Spleen (tissue), 11 donors: Measurements from ENCODE around the gene PCDHB1. TPM values are rescaled to one million over a fixed set of nuclear protein-coding genes. Genes with fewer than 3 reads are reported as not detected.
"Not testable (repeated sequence)": the region's sequence is repeated elsewhere in the genome, so short reads cannot be mapped to it uniquely, and the experiment has no call there.

ENCODE experiments used
- DNase-seq: peaks from one replicate; pipeline ENCODE4 v3.0.0-alpha.2; 2020
- H3K27ac ChIP-seq, 8 donors: fragments of 200-600 bp; sonication (generic) in 7 of 8; 1 replicate in 4 of 8; 2 replicates in 4 of 8; pipeline versions ENCODE4 v1.5.0 to v1.8.0; 2016 to 2021; ENCODE audit warnings: inconsistent platforms in 4 of 8, mild to moderate bottlenecking in 4 of 8, moderate library complexity in 1 of 8
- H3K27me3 ChIP-seq, 7 donors: fragments of 200-600 bp; sonication (generic) in 6 of 7; replicated peaks in 1 of 7; 1 replicate in 4 of 7; 2 replicates in 3 of 7; pipeline versions ENCODE4 v1.5.0 to v1.8.0; 2016 to 2021; ENCODE audit warnings: inconsistent platforms in 3 of 7, mild to moderate bottlenecking in 1 of 7
- H3K36me3 ChIP-seq, 6 donors: fragments of 200-600 bp; sonication (generic) in 5 of 6; 1 replicate in 4 of 6; 2 replicates in 2 of 6; pipeline versions ENCODE4 v1.5.0 to v1.8.0; 2016 to 2021; ENCODE audit warnings: inconsistent platforms in 2 of 6
- H3K4me1 ChIP-seq, 6 donors: fragments of 200-600 bp; sonication (generic) in 5 of 6; 1 replicate in 3 of 6; 2 replicates in 3 of 6; pipeline versions ENCODE4 v1.5.0 to v1.8.0; 2016 to 2021; ENCODE audit warnings: inconsistent platforms in 3 of 6
- H3K4me3 ChIP-seq, 8 donors: fragments of 200-600 bp; sonication (generic) in 7 of 8; 1 replicate in 4 of 8; 2 replicates in 4 of 8; pipeline versions ENCODE4 v1.5.0 to v1.8.0; 2016 to 2021; ENCODE audit warnings: inconsistent platforms in 4 of 8, mild to moderate bottlenecking in 4 of 8, moderate library complexity in 2 of 8
- H3K9me3 ChIP-seq, 8 donors: fragments of 200-600 bp; sonication (generic) in 7 of 8; 1 replicate in 4 of 8; 2 replicates in 4 of 8; pipeline versions ENCODE4 v1.5.0 to v1.8.0; 2016 to 2021; ENCODE audit warnings: inconsistent platforms in 4 of 8
- POLR2A ChIP-seq, 3 donors: fragments of 450-650 bp; IDR thresholded peaks; one replicate each; pipeline ENCODE4 v1.5.1; 2017; ENCODE audit warnings: antibody characterized with exemption in 3 of 3, mild to moderate bottlenecking in 1 of 3
- POLR2AphosphoS5 ChIP-seq, 3 donors: sonication (generic); formaldehyde crosslinking; IDR thresholded peaks; one replicate each; pipeline ENCODE4 v1.5.1; 2017; ENCODE audit warnings: antibody characterized with exemption in 3 of 3
- WGBS, 5 donors: extraction: QIAGEN DNeasy Blood & Tissue Kit in 3 of 5; methylation state at CpG; one replicate each; pipeline versions ENCODE4 v1.1.5 to v1.1.7; 2013 to 2018; 5-methylcytosine and 5-hydroxymethylcytosine counted together
- intact Hi-C: fragments of 100-400 bp; cut with DNase I; formaldehyde crosslinking; loops from one replicate; pipeline ENCODE4 v1.15.0; 2023; ENCODE audit warnings: low total_unique reads
- polyA plus RNA-seq, 3 donors: library from polyadenylated mRNA; stranded (reverse); fragments of 200-250 nt; gene quantifications; one replicate each; pipeline ENCODE4 v1.2.1, GENCODE V29; 2013
- total RNA-seq, 7 donors: library from RNA; depleted of rRNA in 3 of 7; stranded (reverse); fragments of >200 nt in 3 of 7; fragmentation: NEBNext Ultra II Directional in 4 of 7; extraction: Animal tissue kit (Norgen Biotek cat#: 25700) in 4 of 7; gene quantifications; one replicate each; pipeline versions ENCODE4 v1.1.0 to v1.2.1, GENCODE V29; 2016 to 2021
- TF ChIP-seq, protein P1 (sequence below), 11 experiments: fragments of 200-600 bp in 7 of 11; fragments of 450-650 bp in 4 of 11; sonication (generic) in 4 of 11; IDR thresholded peaks in 8 of 11; conservative IDR thresholded peaks in 3 of 11; 1 replicate in 7 of 11; 2 replicates in 4 of 11; pipeline versions ENCODE4 v1.4.0 to v1.8.0; 2016 to 2021; ENCODE audit warnings: antibody characterized with exemption in 11 of 11, inconsistent platforms in 4 of 11, mild to moderate bottlenecking in 1 of 11
- donor health status: healthy with polysubstance abuse.
- donor health status: DM: no; HTN: no; CAD: no; lungs with moderate emphysema.
- donor health status: DM: no; HTN: no; CAD: no.
- donor health status: Bipolar disorder and iron deficiency.
- donor health status: healthy.
- donor health status: DM: no; HTN: no; CAD: no.
- donor health status: DM: yes; HTN: yes; CAD: no.

Gene PCDHB1
- total and polyA plus RNA-seq, 10 donors, result not detected

- Histone ChIP-seq H3K27me3 (peaks cover 0 to 65% (median 0%) of the 10 kb centered on the region in 7 donors), H3K4me1 (no peaks in the 10 kb centered on the region), H3K27ac (no peak overlapping the region), H3K9me3 (peaks cover 0 to 38% (median 15%) of the 10 kb centered on the region in 8 donors), H3K36me3 (no peaks in the 10 kb centered on the region), H3K4me3 (no peak overlapping the region)
- DNase-seq, result no peak
- intact Hi-C loops, result no loop called here
- TF ChIP-seq, protein P1, sequence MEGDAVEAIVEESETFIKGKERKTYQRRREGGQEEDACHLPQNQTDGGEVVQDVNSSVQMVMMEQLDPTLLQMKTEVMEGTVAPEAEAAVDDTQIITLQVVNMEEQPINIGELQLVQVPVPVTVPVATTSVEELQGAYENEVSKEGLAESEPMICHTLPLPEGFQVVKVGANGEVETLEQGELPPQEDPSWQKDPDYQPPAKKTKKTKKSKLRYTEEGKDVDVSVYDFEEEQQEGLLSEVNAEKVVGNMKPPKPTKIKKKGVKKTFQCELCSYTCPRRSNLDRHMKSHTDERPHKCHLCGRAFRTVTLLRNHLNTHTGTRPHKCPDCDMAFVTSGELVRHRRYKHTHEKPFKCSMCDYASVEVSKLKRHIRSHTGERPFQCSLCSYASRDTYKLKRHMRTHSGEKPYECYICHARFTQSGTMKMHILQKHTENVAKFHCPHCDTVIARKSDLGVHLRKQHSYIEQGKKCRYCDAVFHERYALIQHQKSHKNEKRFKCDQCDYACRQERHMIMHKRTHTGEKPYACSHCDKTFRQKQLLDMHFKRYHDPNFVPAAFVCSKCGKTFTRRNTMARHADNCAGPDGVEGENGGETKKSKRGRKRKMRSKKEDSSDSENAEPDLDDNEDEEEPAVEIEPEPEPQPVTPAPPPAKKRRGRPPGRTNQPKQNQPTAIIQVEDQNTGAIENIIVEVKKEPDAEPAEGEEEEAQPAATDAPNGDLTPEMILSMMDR (IDR thresholded peaks at IDR 0.05 in 8 of 11, conservative IDR thresholded peaks at IDR 0.05 in 3 of 11), result no peak
- TF ChIP-seq POLR2A (IDR thresholded peaks at IDR 0.05) (no peak), POLR2AphosphoS5 (IDR thresholded peaks at IDR 0.05) (no peak)
Measured at GRCh38 chr5:141082228-141082627, 31.1 kb downstream of the PCDHB1 start.

DNA sequence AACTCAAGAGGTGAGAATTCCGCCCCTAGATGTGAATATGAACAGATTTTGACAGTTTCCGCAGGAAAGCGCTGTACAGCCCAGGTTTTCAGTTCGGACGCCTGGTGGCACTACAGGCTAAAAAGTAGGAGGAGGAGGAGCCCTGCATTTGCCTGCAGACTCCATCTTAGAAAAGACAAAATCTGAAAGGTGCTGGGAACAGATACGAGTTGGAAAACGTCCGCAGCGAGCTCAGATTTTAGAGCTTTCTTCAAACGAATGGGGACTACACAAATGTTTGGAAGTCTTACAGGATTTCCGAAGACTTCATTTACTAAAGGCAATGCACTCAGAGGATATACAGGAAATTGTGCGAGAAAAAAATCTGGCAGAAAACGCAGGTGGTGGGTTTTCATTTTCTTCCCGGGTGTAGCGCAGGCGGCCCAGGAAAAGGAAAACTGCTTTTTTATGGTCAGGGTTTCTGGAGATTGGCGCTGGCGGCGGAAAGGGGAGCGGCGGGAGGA lies 33.4 kb downstream of the PCDHB1 start:
- peak overlapping the region in 7 of 8 donors; percentile 5 to 60 (median 21) for H3K4me3 ChIP-seq
- TF ChIP-seq, protein P1 (IDR thresholded peaks at IDR 0.05 in 8 of 11, conservative IDR thresholded peaks at IDR 0.05 in 3 of 11), result peak in 7 of 11 experiments; percentile 28 to 57 (median 38)
- no peak for TF ChIP-seq POLR2A (IDR thresholded peaks at IDR 0.05)
- 11 to 18% (median 17%) methylated on average over 21 of the region's 21 CpGs for WGBS, 5 donors
- peak overlapping the region in 3 of 8 donors; percentile 28 to 55 (median 31) for H3K27ac ChIP-seq
- intact Hi-C loops, result no loop called here
- H3K36me3 ChIP-seq, result no peaks in the 10 kb centered on the region
- no peaks in the 10 kb centered on the region for H3K4me1 ChIP-seq
- DNase-seq, result no peak
- peaks cover 0 to 52% (median 0%) of the 10 kb centered on the region in 7 donors for H3K27me3 ChIP-seq
- H3K9me3 ChIP-seq, result peaks cover 0 to 39% (median 10%) of the 10 kb centered on the region in 8 donors

DNA sequence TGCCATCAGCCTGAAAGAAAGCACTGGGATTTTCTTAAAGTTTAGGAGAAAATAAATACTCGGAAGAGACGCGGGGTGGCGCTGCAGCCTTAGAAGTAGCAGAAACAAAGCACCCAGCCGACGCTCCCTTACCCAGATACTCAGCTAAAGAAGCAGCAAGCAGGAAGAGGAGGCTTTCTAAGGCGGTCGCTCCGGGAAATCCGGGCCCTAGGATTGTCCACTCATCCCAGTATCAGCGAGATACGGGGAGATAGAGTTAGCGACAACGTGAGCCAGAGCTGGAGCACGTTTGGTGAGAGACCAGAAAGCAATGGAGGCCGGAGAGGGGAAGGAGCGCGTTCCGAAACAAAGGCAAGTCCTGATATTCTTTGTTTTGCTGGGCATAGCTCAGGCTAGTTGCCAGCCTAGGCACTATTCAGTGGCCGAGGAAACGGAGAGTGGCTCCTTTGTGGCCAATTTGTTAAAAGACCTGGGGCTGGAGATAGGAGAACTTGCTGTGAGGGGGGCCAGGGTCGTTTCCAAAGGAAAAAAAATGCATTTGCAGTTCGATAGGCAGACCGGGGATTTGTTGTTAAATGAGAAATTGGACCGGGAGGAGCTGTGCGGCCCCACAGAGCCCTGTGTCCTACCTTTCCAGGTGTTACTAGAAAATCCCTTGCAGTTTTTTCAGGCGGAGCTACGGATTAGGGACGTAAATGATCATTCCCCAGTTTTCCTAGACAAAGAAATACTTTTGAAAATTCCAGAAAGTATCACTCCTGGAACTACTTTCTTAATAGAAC lies 43.5 kb downstream of the PCDHB1 start, which contains the start of gene PCDHB2:
TSS of gene PCDHB2 (plus strand) at position 135 of the 782 bp plus-strand sequence. CDS start at position 311, 176 bp downstream.
- Histone ChIP-seq H3K36me3 (no peaks in the 10 kb centered on the region), H3K9me3 (peaks cover 3 to 87% (median 42%) of the 10 kb centered on the region in 8 donors), H3K4me3 (peak within 1 kb of the TSS in 2 of 8 donors; percentile 7 to 38), H3K27me3 (peaks cover 0 to 76% (median 0%) of the 10 kb centered on the region in 7 donors), H3K27ac (no peak within 1 kb of the TSS), H3K4me1 (no peaks in the 10 kb centered on the region)
- no peak for DNase-seq
- intact Hi-C loops, result no loop called here
- TF ChIP-seq POLR2AphosphoS5 (IDR thresholded peaks at IDR 0.05), result no peak
- TF ChIP-seq, protein P1 (IDR thresholded peaks at IDR 0.05 in 8 of 11, conservative IDR thresholded peaks at IDR 0.05 in 3 of 11), result no peak
- TF ChIP-seq POLR2A (IDR thresholded peaks at IDR 0.05), result no peak
- 16 to 27% (median 21%) methylated on average over 29 of the region's 29 CpGs for WGBS, 5 donors

GRCh38 chr5:141095263-141095641 lies 44.1 kb downstream of the PCDHB1 start:
- WGBS, 5 donors, result 40 to 50% (median 48%) methylated on average over 12 of the region's 12 CpGs
- peaks cover 0 to 76% (median 0%) of the 10 kb centered on the region in 7 donors for H3K27me3 ChIP-seq
- intact Hi-C loops, result no loop called here
- no peak for DNase-seq
- H3K27ac ChIP-seq, result no peak overlapping the region
- TF ChIP-seq, protein P1 (IDR thresholded peaks at IDR 0.05 in 8 of 11, conservative IDR thresholded peaks at IDR 0.05 in 3 of 11), result no peak
- TF ChIP-seq POLR2AphosphoS5 (IDR thresholded peaks at IDR 0.05), result no peak
- no peak for TF ChIP-seq POLR2A (IDR thresholded peaks at IDR 0.05)
- H3K9me3 ChIP-seq, result peaks cover 3 to 87% (median 41%) of the 10 kb centered on the region in 8 donors
- H3K36me3 ChIP-seq, result no peaks in the 10 kb centered on the region
- H3K4me1 ChIP-seq, result no peaks in the 10 kb centered on the region
- peak overlapping the region in 1 of 8 donors; percentile 38 for H3K4me3 ChIP-seq

DNA sequence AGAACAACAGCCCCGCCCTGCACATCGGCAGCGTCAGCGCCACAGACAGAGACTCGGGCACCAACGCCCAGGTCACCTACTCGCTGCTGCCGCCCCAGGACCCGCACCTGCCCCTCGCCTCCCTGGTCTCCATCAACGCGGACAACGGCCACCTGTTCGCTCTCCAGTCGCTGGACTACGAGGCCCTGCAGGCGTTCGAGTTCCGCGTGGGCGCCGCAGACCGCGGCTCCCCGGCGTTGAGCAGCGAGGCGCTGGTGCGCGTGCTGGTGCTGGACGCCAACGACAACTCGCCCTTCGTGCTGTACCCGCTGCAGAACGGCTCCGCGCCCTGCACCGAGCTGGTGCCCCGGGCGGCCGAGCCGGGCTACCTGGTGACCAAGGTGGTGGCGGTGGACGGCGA lies 45.0 kb downstream of the PCDHB1 start:
- not testable (repeated sequence) for DNase-seq

GRCh38 chr5:141096586-141096985 lies 45.4 kb downstream of the PCDHB1 start:
- H3K36me3 ChIP-seq, intact Hi-C loops, DNase-seq, H3K4me1 ChIP-seq, H3K4me3 ChIP-seq, H3K27ac ChIP-seq: not testable (repeated sequence)
- WGBS, 5 donors, result 20 to 42% (median 37%) methylated on average over 23 to 36 of the region's 38 CpGs; no CpG with 5 or more reads in 2 of the 5 donors
- H3K27me3 ChIP-seq, result peaks cover 0 to 88% (median 0%) of the 10 kb centered on the region in 7 donors
- H3K9me3 ChIP-seq, result peaks cover 3 to 88% (median 52%) of the 10 kb centered on the region in 8 donors

More for the DNA sequence above, 45.0 kb downstream of the PCDHB1 start:
- H3K4me3 ChIP-seq, intact Hi-C loops, H3K4me1 ChIP-seq, H3K27ac ChIP-seq, H3K36me3 ChIP-seq: not testable (repeated sequence)
- WGBS, 5 donors, result 36 to 51% (median 44%) methylated on average over 23 to 33 of the region's 46 CpGs; no CpG with 5 or more reads in 1 of the 5 donors
- Histone ChIP-seq H3K27me3 (peaks cover 0 to 84% (median 0%) of the 10 kb centered on the region in 7 donors), H3K9me3 (peaks cover 3 to 87% (median 50%) of the 10 kb centered on the region in 8 donors)
